Epithelial cell of esophagus (primary cell): ENCODE measurements around the gene NOL4L.

Source experiments
- DNase-seq: peaks from one replicate; pipeline ENCODE4 v3.0.0; 2010; ENCODE audit warnings: low read depth
- H3K4me3 ChIP-seq: 2 replicates; pipeline ENCODE4 v1.5.1; 2011; ENCODE audit warnings: mild to moderate bottlenecking, low read length, control low read depth
- CTCF ChIP-seq: IDR thresholded peaks from 2 replicates; pipeline ENCODE4 v1.5.1; 2011; ENCODE audit warnings: low read depth, mild to moderate bottlenecking, low read length, control low read depth, inconsistent platforms; ENCODE audit not compliant: insufficient read depth; ENCODE audit errors: missing control alignments

Gene NOL4L

GRCh38 chr20:32605167-32605656 lies 20.1 kb upstream of the NOL4L start:
- no peak for TF ChIP-seq CTCF
- no peak overlapping the region for H3K4me3 ChIP-seq
- DNase-seq = peak; percentile 23

GRCh38 chr20:32603046-32603726 lies 18.1 kb upstream of the NOL4L start:
- DNase-seq = no peak
- no peak overlapping the region for H3K4me3 ChIP-seq
- no peak for TF ChIP-seq CTCF

- TF ChIP-seq CTCF = no peak
- H3K4me3 ChIP-seq = no peak overlapping the region
- DNase-seq = no peak
Observed at GRCh38 chr20:32602273-32602672, 17.1 kb upstream of the NOL4L start.

- TF ChIP-seq CTCF = no peak
- peak; percentile 69 for DNase-seq
- no peak overlapping the region for H3K4me3 ChIP-seq
Observed at GRCh38 chr20:32600681-32601237, 15.6 kb upstream of the NOL4L start.

GRCh38 chr20:32599783-32600340 lies 14.7 kb upstream of the NOL4L start:
- no peak for TF ChIP-seq CTCF
- no peak overlapping the region for H3K4me3 ChIP-seq
- DNase-seq = peak; percentile 24

- H3K4me3 ChIP-seq = no peak overlapping the region
- TF ChIP-seq CTCF = no peak
- DNase-seq = no peak
Observed at GRCh38 chr20:32598606-32599005, 13.5 kb upstream of the NOL4L start.
